Right atrium auricular region (tissue), 2 donors: Measurements from ENCODE around the gene KCNA1. TPM values are rescaled to one million over a fixed set of nuclear protein-coding genes. Genes with fewer than 3 reads are reported as not detected.

ENCODE experiments used
- DNase-seq: peaks from one replicate; pipeline ENCODE4 v3.0.0-alpha.2; 2019; ENCODE audit warnings: low spot score
- H3K27ac ChIP-seq, 2 donors: fragments of 200-600 bp; sonication (generic); 1 replicate in 1 of 2; 2 replicates in 1 of 2; pipeline ENCODE4 v1.5.1; 2016 to 2019
- H3K27me3 ChIP-seq, 2 donors: fragments of 200-600 bp; sonication (generic); one replicate each; pipeline versions ENCODE4 v1.5.1 to v1.6.0; 2017 to 2019
- H3K36me3 ChIP-seq: fragments of 200-600 bp; sonication (generic); one replicate; pipeline ENCODE4 v1.5.1; 2016
- H3K4me1 ChIP-seq, 2 donors: fragments of 200-600 bp; sonication (generic); one replicate each; pipeline versions ENCODE4 v1.5.1 to v1.6.0; 2017 to 2019
- H3K4me3 ChIP-seq, 2 donors: fragments of 200-600 bp; sonication (generic); 1 replicate in 1 of 2; 2 replicates in 1 of 2; pipeline ENCODE4 v1.5.1; 2017 to 2019; ENCODE audit warnings: mild to moderate bottlenecking in 1 of 2, moderate library complexity in 1 of 2
- H3K9me3 ChIP-seq, 2 donors: fragments of 200-600 bp; sonication (generic); one replicate each; pipeline ENCODE4 v1.5.1; 2019
- CTCF ChIP-seq, 2 donors: fragments of 200-600 bp; sonication (generic); IDR thresholded peaks; one replicate each; pipeline ENCODE4 v1.5.1; 2019; ENCODE audit warnings: antibody characterized with exemption in 2 of 2
- total RNA-seq, 2 donors: library from RNA; depleted of rRNA; stranded (reverse); fragments of >200 nt; gene quantifications; one replicate each; pipeline ENCODE4 v1.1.0, GENCODE V29; 2016

KCNA1 gene
- total RNA-seq, 2 donors from 2014 or later = not detected

DNA sequence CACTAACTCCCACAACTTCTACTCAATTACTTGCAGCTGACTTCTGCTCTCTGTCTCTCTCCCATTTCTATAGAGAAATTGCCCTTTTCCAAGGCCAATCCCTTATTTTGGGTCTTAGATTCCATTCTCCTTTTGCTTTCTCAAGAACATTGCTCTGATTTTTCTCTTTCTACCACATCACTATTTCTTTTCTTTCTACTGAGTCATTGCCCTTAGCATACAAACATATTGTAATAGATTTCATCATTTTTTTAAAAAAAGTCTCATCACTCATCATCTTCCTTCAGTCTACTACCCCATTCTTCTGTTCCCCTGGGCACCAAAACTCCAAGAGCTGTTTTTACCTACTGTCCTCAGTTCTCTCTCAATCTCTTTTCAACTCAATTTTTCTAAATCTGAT is 4.4 kb upstream of the KCNA1 start:
- Histone ChIP-seq H3K27ac (no peak overlapping the region), H3K9me3 (no peaks in the 10 kb centered on the region), H3K36me3 (no peaks in the 10 kb centered on the region), H3K27me3 (peaks cover 9 to 11% of the 10 kb centered on the region in 2 donors), H3K4me3 (no peak overlapping the region), H3K4me1 (peaks cover 0 to 18% of the 10 kb centered on the region in 2 donors)
- no peak for DNase-seq
- no peak for TF ChIP-seq CTCF (IDR thresholded peaks at IDR 0.05)

DNA sequence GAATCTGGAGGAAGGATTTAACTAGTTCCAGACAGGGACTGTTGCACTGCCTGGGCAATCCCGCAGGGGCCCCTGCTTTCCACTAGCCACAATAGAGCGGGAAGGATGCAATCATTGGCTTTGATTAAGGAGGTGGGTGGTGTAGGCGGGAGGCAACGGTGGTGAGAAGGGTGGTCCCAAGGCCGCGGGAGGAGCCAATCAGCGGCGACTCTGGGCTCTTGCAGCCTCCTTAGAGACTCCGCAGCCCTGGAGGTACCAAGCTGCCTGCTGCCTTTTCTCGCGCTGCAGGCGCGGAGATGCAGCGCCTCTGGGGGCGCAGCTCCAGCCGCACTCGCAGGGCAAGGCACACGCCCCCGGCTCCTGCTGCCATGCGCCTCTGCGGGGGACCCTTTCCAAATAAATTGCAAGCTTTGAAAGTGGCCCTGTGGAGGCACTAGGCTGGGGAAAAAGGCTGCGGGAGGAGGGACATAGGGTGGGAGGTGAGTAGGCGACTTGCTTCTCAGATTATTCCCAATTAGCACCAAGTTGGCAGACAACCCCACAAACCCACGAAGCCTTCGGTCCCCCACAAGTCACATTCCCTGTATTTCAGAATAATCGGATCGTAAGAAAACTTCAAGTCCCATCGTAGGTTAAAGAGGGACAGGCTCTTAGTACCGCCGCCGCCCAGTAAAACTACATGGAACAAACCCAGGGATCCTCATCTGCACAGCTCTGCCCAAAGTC is 858 bp upstream of the KCNA1 start:
- Histone ChIP-seq H3K4me3 (peak overlapping the region in 1 of 2 donors; percentile 45), H3K27ac (no peak overlapping the region), H3K36me3 (no peaks in the 10 kb centered on the region), H3K4me1 (peaks cover 0 to 28% of the 10 kb centered on the region in 2 donors), H3K27me3 (peaks cover 21 to 23% of the 10 kb centered on the region in 2 donors), H3K9me3 (no peaks in the 10 kb centered on the region)
- DNase-seq = no peak
- no peak for TF ChIP-seq CTCF (IDR thresholded peaks at IDR 0.05)

DNA sequence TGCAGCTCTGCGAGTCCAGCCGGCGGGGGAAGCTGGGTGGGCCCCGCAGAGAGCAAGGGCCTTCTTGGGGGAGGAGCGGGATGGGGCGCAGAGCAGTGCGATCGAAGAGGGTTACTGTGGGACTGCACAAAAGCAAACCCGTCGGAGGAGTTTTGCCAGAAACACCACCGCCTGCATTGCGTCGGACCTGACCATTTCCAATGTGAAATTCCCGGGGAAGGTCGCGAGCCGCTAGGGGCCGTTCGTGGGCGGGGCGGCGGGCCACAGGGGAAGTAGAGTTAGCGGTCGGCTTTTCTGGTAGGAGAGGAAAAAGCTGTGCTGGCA is 333 bp upstream of the KCNA1 start:
- peak overlapping the region; percentile 20 to 45 for H3K4me3 ChIP-seq
- no peak for DNase-seq
- H3K36me3 ChIP-seq = no peaks in the 10 kb centered on the region
- H3K27ac ChIP-seq = no peak overlapping the region
- H3K9me3 ChIP-seq = no peaks in the 10 kb centered on the region
- H3K4me1 ChIP-seq = peaks cover 0 to 28% of the 10 kb centered on the region in 2 donors
- no peak for TF ChIP-seq CTCF (IDR thresholded peaks at IDR 0.05)
- H3K27me3 ChIP-seq = peaks cover 21 to 23% of the 10 kb centered on the region in 2 donors

GRCh38 chr12:4910502-4911315 is 1.0 kb downstream of the KCNA1 start:
- no peak for DNase-seq
- TF ChIP-seq CTCF (IDR thresholded peaks at IDR 0.05) = no peak
- peak overlapping the region; percentile 20 to 45 for H3K4me3 ChIP-seq
- no peak overlapping the region for H3K27ac ChIP-seq
- H3K36me3 ChIP-seq = no peaks in the 10 kb centered on the region
- H3K27me3 ChIP-seq = peaks cover 21 to 23% of the 10 kb centered on the region in 2 donors
- no peaks in the 10 kb centered on the region for H3K9me3 ChIP-seq
- peaks cover 0 to 28% of the 10 kb centered on the region in 2 donors for H3K4me1 ChIP-seq

GRCh38 chr12:4911316-4911994 is 1.8 kb downstream of the KCNA1 start:
- Histone ChIP-seq H3K4me1 (peaks cover 0 to 28% of the 10 kb centered on the region in 2 donors), H3K27ac (no peak overlapping the region), H3K27me3 (peaks cover 21 to 23% of the 10 kb centered on the region in 2 donors), H3K9me3 (no peaks in the 10 kb centered on the region), H3K36me3 (no peaks in the 10 kb centered on the region), H3K4me3 (peak overlapping the region in 1 of 2 donors; percentile 45)
- TF ChIP-seq CTCF (IDR thresholded peaks at IDR 0.05) = no peak
- DNase-seq = no peak
